ENCODE results near the gene CCHCR1.

Gene CCHCR1

DNA sequence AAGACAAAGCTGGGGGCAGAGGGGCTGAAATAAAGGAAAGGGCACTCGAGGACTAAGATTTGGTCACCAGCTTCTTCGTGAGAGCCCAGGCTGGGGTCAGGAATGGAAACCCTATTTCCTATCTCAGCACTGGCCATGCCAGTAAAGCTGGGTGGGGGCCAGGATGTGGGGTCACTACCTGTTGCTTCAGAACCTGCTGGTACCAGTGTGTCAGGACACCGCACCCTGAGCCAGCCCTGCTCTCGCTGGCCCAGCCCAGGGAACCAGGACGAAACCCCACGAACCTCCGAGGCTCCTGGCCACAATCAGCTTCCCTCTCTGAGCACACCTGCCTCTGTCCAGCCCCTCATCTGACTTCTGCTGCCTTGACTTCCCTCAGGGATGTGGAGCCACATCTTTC is 39.4 kb downstream of the CCHCR1 start:
- peaks cover 32% of the 10 kb centered on the region for H3K4me1 Mint-ChIP-seq
- no peak overlapping the region for H3K27ac Mint-ChIP-seq
- no peak for DNase-seq
- H3K4me3 Mint-ChIP-seq: no peak overlapping the region
- H3K36me3 Mint-ChIP-seq (ENCODE audit: low read depth): no peaks in the 10 kb centered on the region
- TF ChIP-seq, protein P1, sequence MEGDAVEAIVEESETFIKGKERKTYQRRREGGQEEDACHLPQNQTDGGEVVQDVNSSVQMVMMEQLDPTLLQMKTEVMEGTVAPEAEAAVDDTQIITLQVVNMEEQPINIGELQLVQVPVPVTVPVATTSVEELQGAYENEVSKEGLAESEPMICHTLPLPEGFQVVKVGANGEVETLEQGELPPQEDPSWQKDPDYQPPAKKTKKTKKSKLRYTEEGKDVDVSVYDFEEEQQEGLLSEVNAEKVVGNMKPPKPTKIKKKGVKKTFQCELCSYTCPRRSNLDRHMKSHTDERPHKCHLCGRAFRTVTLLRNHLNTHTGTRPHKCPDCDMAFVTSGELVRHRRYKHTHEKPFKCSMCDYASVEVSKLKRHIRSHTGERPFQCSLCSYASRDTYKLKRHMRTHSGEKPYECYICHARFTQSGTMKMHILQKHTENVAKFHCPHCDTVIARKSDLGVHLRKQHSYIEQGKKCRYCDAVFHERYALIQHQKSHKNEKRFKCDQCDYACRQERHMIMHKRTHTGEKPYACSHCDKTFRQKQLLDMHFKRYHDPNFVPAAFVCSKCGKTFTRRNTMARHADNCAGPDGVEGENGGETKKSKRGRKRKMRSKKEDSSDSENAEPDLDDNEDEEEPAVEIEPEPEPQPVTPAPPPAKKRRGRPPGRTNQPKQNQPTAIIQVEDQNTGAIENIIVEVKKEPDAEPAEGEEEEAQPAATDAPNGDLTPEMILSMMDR (IDR thresholded peaks at IDR 0.05): no peak
- no peaks in the 10 kb centered on the region for H3K9me3 Mint-ChIP-seq
- peaks cover 8% of the 10 kb centered on the region for H3K27me3 Mint-ChIP-seq (ENCODE audit: low read depth, poor library complexity)

DNA sequence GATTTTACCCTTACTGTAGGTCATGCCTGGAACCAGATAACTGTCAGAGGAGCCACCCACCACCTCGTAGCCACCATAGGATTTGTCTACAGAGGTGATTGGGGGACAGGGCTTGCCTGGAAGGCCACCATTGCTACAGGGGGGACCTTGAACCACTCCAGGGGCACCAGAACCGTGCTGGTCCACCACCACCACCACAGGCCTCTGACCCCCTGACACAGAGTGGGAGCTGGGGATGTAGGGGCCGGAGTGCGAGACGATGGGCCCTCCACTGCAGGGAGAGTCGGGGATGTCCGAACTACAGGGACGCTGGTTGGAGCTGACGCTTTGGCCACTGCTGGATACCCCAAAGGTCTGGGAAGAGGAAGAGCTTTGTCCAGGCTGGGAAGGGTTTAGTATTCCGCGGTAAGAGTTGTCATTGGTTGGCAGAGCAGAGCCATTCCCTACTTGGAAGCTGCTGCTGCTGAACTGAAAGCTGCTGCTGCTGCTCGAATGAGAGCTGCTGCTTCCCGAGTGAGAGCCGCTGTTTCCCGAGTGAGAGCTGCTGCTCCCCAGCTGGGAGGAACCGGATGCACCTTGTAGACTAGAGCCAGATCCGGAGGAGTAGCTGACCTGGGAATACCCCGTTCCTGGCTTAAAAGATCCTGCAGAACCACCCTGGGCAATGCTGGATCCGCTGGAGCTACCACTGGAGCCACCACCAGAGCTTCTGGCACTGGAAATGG is 40.8 kb downstream of the CCHCR1 start:
- Mint-ChIP-seq H3K36me3 (ENCODE audit: low read depth) (no peaks in the 10 kb centered on the region), H3K9me3 (no peaks in the 10 kb centered on the region), H3K27me3 (ENCODE audit: low read depth, poor library complexity) (peaks cover 11% of the 10 kb centered on the region), H3K4me1 (peaks cover 30% of the 10 kb centered on the region), H3K27ac (no peak overlapping the region), H3K4me3 (no peak overlapping the region)
- TF ChIP-seq, protein P1 (IDR thresholded peaks at IDR 0.05): no peak
- no peak for DNase-seq

DNA sequence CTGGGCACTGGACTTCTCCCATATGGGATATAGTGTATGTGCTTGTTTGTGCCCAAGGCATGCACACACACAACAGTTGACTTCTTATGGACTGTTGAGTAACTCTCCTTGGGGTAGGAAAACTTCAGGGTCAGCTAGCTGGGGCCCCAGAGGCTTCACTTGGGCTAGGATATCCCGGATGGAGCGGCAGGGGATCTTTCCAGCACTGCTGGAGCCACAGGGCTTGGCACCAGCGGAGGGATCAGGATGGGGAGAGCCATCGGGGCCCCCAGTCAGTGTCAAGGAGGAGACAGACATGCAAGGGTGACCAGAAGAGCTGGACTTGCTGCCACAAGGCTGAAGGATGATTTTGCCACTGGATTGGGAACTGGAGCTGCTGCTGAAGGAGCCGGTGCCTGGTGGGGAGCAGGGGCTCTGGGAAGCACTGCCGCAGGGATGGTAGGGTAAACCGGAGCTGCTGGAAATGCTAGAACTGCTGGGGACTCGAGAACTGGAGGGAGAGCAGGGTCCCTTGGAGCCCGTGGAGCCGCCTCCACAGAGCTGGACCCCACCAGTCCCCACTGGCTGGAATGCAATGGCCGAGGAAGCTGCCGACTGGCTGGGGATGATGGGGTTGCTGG is 41.6 kb downstream of the CCHCR1 start:
- Mint-ChIP-seq H3K4me1 (peaks cover 32% of the 10 kb centered on the region), H3K4me3 (no peak overlapping the region), H3K27ac (no peak overlapping the region), H3K27me3 (ENCODE audit: low read depth, poor library complexity) (peaks cover 13% of the 10 kb centered on the region), H3K36me3 (ENCODE audit: low read depth) (no peaks in the 10 kb centered on the region), H3K9me3 (no peaks in the 10 kb centered on the region)
- TF ChIP-seq, protein P1 (IDR thresholded peaks at IDR 0.05): no peak
- DNase-seq: no peak

DNA sequence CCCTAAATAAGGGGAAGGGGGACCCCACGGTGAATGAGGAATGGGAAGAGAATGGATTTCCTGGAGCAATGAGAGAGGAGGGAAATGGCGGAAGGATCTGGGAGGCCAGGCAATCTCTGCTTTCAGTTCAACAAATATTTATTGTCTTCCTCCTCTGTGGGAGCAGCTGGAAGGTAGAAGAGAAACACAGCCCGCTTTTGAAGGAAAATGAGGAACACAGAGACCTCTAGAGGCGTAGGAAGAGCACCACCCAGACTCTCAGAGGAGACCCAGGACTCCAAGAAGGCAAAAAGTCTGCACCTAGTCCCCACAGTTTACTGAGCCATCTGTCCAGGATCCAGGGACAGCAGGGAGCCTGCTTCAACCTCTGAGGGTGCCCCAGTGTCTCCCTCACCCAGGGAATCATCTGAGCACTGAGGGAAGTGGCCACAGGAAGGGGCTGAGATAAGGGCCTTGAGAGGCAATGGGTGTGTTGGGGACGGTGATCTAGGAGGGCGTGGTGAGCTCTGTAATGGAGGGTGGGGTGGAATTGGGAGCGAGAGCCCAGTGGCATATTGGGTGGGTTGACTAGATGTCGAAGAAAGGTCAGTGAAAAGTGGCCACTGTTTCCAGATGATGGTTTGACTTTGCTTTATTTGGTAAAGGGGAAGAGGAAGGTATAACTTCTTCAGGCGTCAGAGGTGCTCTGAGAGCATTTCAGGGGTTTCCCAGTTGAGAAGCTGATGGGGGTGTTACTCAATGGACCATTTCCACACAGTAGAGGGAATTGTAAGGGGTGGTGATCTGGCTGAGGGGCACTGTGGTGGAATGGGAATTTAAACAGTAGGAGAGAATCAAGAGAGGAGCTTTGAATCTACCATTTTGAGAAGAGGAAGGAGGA is 42.4 kb downstream of the CCHCR1 start:
- Mint-ChIP-seq H3K36me3 (ENCODE audit: low read depth) (no peaks in the 10 kb centered on the region), H3K27me3 (ENCODE audit: low read depth, poor library complexity) (peaks cover 18% of the 10 kb centered on the region), H3K9me3 (no peaks in the 10 kb centered on the region), H3K4me1 (peaks cover 39% of the 10 kb centered on the region), H3K4me3 (no peak overlapping the region), H3K27ac (no peak overlapping the region)
- TF ChIP-seq, protein P1 (IDR thresholded peaks at IDR 0.05): no peak
- DNase-seq: no peak

DNA sequence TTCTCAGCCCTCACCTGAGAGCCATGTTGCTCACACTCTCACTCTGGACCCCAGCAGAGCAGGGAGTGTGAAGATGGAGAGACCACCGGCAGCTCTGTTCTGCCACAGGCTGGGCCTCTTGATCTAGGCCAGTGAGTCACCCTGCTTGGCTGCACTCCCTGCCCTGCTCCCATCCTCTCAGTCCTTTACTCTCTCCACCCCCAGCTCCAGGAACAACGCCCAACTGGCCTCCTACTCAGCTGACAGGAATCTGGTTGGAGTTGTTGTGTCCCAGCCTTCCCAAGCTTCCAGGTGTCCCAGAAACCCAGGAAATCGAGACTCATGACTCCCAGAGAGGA is 43.1 kb downstream of the CCHCR1 start, which contains the start of gene PSORS1C1:
Gene PSORS1C1, plus strand, starts transcription at position 260 of the 338 bp plus-strand sequence. CDS start 14,833 bp downstream, outside the sequence.
- DNase-seq: no peak
- no peaks in the 10 kb centered on the region for H3K36me3 Mint-ChIP-seq (ENCODE audit: low read depth)
- no peaks in the 10 kb centered on the region for H3K9me3 Mint-ChIP-seq
- H3K27ac Mint-ChIP-seq: no peak within 1 kb of the TSS
- TF ChIP-seq, protein P1 (IDR thresholded peaks at IDR 0.05): no peak
- H3K4me3 Mint-ChIP-seq: peak within 1 kb of the TSS; percentile 50
- peaks cover 39% of the 10 kb centered on the region for H3K4me1 Mint-ChIP-seq
- H3K27me3 Mint-ChIP-seq (ENCODE audit: low read depth, poor library complexity): peaks cover 25% of the 10 kb centered on the region
